Epidermal melanocyte (primary cell): ENCODE measurements around the gene MAML3.

Experiments used
- DNase-seq: peaks from one replicate; pipeline ENCODE4 v3.0.0; 2011; ENCODE audit warnings: low spot score; ENCODE audit not compliant: insufficient read length

The MAML3 gene

GRCh38 chr4:139902321-139903320 is 251.4 kb downstream of the MAML3 start:
- no peak for DNase-seq

DNA sequence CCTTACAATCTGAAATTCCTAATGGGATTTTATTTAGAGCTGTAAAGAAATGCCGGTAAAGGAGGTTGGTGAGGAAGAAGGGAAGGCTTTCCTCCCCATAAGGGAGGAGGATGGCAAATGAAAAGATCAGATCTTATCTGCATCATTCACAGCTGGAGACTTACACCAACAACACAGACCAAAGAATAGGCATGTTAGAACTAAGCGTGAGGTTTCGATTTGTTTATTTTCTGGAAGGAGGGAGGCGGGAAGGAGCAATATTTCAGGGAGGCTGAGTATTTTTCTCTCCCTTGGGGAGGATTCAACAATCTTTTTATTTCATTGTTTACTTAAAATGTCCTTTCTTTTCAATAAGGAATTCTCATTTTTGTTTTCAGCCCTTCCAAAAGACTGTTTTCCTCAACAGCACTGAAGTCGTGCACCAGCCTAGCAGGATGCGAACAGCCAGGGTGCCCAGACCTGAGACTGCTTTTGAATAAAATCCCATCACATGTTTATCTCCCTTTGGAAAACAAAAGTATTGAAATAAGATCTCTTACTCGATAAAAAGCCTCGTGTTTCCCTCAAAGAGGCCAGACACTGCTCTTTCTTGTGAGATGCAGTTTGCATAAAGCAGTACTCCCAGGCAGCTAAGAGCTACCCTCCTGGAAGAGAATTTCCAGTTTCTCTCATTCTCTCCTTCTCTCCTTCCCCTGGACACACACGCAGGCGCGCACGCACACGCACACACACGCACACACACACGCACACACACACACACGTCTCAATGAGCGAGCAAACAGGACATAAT is 252.3 kb downstream of the MAML3 start:
- no peak for DNase-seq

GRCh38 chr4:139900964-139901376 is 253.0 kb downstream of the MAML3 start:
- DNase-seq = no peak

DNA sequence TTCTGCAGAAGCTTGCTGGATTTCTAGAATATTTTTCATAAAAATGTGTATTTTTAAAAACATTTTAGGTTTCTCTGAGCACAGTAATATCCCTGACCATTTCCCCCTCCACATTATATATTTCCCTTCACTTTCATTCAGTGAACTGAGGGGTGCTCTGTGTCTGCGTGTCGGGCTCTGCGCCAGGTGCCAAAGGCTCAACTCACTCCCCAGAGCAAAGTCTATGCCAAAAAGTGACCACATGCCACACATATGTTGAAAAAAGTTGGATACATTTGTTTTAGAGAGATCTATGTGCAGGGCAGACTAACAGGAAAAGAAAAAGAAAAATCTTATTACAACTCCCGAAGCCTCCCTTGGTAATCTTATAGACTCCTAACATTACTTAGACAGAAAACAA is 254.6 kb downstream of the MAML3 start:
- DNase-seq = no peak

GRCh38 chr4:139898293-139898692 is 255.7 kb downstream of the MAML3 start:
- DNase-seq = no peak

GRCh38 chr4:139896091-139896604 is 257.8 kb downstream of the MAML3 start:
- DNase-seq = no peak

DNA sequence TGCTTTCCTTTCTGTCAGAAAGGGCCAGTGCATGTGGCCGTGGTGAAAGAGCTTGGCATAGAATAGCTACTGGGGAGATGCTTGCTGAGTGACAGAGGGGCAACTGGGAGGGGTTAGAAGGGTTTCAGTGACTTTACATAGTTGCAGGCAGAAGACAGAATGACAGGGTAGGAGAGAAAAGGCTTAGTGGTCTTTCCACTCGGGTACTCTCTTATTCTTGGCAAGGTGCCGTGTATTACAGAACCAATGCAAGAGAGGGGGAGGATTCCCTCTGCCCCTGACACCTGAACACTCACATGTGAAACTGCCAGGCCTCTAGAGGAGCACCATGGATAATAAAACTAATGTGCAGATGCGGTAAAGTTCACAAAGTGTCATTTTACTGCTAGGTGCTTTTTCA is 260.2 kb downstream of the MAML3 start:
- no peak for DNase-seq

GRCh38 chr4:139892973-139893736 is 260.8 kb downstream of the MAML3 start:
- no peak for DNase-seq

GRCh38 chr4:139890816-139891215 is 263.2 kb downstream of the MAML3 start:
- no peak for DNase-seq

DNA sequence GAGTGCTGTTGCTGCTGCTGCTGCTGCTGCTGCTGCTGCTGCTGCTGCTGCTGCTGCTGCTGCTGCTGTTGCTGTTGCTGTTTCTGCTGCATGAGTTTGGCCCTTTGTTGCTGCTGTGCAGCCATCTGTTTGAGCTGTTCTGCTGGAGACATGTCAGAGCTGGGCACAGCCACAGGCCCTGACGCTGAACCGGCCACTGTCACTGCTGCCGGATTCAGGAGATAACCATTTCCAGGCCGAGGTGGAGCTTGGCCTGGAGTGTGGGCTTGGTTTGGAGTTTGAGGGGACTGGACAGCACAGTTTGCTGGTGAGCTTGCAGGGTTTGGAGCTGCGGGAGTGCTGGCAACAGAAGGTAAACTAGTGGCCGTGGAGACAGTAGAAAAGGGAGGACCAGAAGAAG is 264.1 kb downstream of the MAML3 start:
- no peak for DNase-seq

DNA sequence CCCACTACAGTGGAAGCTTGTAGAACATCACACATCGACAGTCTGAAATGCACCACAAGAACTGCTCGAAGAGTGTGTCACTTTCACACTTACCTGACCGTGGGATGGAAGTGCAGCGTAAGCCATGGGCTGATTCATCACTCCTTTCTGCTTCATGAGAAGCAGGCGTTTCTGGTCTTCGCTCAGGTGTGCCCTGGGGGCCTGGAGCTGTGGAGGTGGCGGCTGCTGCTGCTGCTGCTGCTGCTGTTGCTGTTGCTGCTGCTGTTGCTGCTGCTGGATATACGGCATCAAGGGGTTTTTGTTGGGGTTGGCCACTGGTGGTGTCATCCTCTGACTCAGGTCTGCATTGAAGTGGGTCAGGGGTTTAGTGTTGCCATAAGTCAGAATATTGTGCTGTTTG is 264.7 kb downstream of the MAML3 start:
- DNase-seq = no peak

- no peak for DNase-seq
Observed at GRCh38 chr4:139887962-139888735, 265.8 kb downstream of the MAML3 start.

GRCh38 chr4:139887376-139887802 is 266.6 kb downstream of the MAML3 start:
- no peak for DNase-seq

DNA sequence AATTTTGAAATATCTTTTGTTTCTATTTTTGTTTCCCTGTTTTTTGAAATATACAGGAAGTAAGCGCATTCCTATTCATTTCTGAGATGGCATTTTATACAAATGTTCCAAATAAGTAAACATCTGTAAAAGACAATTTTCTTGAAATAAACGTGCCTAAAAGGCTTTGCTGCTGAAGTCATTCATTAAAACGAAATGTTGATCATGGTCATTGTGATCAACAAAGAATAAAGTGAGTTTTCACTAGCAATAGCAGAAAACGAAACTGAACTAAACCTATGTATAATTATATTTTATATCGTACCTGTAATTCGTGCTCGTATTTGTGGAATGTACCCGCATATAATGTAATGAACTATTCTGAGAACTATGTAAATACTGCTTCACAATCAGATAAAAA is 267.2 kb downstream of the MAML3 start:
- DNase-seq = no peak

- no peak for DNase-seq
Observed at GRCh38 chr4:139884438-139884837, 269.5 kb downstream of the MAML3 start.

DNA sequence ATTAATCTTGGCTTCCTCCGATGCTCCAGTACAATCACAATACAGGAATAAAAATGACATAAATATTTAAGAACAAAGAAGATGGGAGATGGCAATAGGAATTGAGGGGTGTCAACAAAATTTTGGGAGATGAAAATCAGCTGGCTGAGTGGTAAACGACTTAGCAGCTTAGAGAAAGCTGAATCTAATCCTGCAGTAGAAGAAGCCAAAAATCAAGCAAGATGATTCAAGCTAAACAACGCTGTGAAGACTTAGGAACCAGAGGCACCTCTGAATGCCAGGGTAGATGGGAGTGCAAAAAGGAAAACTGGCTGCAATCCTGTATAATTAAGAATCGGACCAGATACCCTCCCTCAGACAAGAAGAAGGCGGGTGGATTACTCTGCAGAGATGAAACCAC is 273.1 kb downstream of the MAML3 start:
- no peak for DNase-seq

- DNase-seq = no peak
Observed at GRCh38 chr4:139878050-139878449, 275.9 kb downstream of the MAML3 start.

DNA sequence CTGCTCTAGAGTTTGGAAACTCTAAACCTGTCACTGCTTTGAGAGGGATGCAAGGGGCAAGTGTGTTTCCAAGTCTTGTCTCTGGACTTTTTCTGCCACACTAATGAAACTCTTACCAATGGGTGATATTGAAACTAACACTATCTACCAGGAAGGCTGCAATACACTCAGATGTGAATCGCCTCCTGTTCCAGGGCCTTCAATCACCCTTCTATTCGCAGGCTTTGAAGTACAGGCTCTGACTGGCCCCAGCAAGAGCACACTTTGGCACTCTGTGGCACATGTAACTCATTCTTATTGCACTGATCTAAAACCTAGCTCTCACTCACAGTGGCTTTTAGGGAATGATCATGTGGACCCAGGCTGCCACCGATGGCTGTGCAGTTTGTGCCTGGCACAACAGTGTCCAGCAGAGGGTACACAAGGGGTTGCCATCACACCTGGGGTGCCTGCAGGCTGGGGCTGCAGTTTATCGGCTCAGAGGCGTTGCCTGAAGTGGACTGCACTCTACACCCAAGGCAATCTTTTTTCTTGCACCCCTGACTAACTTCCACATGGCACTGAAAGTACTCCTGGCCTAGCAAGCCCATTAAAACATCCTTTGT is 277.5 kb downstream of the MAML3 start:
- no peak for DNase-seq

DNA sequence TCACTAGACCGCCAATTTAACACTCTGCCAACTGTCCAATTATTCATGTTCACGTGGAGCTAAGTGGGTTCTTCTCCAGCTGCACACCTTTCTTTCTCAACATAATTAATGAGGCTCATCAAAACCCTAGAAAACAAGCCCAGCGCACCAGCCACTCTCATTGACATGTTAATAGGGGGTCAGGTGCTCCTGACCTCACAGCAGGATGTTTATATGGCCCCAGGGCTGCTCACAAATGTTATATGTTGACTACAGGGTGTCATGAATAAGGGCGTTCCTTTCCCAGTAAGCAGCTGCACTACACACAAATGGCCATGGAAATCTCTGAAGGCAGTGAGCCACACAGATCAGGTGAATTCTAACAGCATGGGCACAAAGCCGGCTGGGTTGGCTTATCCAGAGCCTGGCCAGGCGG is 278.6 kb downstream of the MAML3 start:
- no peak for DNase-seq
